Stimulated activated CD8-positive, alpha-beta memory T cell treated with anti-CD3 and anti-CD28 coated beads, Interleukin-4, amount 100 ng/mL, for 1 hour (primary cell): ENCODE results near the gene DIAPH3.
"Not testable (repeated sequence)": the region's sequence is repeated elsewhere in the genome, so short reads cannot be mapped to it uniquely, and the experiment has no call there.

ENCODE experiments used
- DNase-seq, 2 donors: peaks; one replicate each; pipeline ENCODE4 v3.0.0-alpha.2; 2020; ENCODE audit warnings: low read depth in 2 of 2, low spot score in 1 of 2

The DIAPH3 gene

GRCh38 chr13:60163478-60164233, at the start of gene DIAPH3:
DIAPH3 (minus strand) TSS chr13:60163928; CDS start chr13:60163766, 162 bp downstream.
- DNase-seq = peak; percentile 76 to 84

- no peak for DNase-seq
Observed at GRCh38 chr13:60213236-60213744, 49.6 kb upstream of the DIAPH3 start.

- no peak for DNase-seq
Observed at GRCh38 chr13:60211548-60211947, 47.8 kb upstream of the DIAPH3 start.

GRCh38 chr13:60210510-60211330, 47.0 kb upstream of the DIAPH3 start:
- DNase-seq = no peak

- not testable (repeated sequence) for DNase-seq
Observed at GRCh38 chr13:60205499-60205898, 41.8 kb upstream of the DIAPH3 start.

- no peak for DNase-seq
Observed at GRCh38 chr13:60201286-60201685, 37.6 kb upstream of the DIAPH3 start.

- DNase-seq = not testable (repeated sequence)
Observed at GRCh38 chr13:60195893-60196292, 32.2 kb upstream of the DIAPH3 start.

GRCh38 chr13:60182907-60183306, 19.2 kb upstream of the DIAPH3 start:
- DNase-seq = no peak

- DNase-seq = no peak
Observed at GRCh38 chr13:60178327-60178726, 14.6 kb upstream of the DIAPH3 start.

GRCh38 chr13:60175571-60175970, 11.8 kb upstream of the DIAPH3 start:
- DNase-seq = no peak

GRCh38 chr13:60174113-60174512, 10.4 kb upstream of the DIAPH3 start:
- DNase-seq = no peak

- no peak for DNase-seq
Observed at GRCh38 chr13:60172111-60172510, 8.4 kb upstream of the DIAPH3 start.

- no peak for DNase-seq
Observed at GRCh38 chr13:60170414-60170813, 6.7 kb upstream of the DIAPH3 start.

GRCh38 chr13:60169239-60170031, 5.7 kb upstream of the DIAPH3 start:
- DNase-seq = no peak

GRCh38 chr13:60167121-60167520, 3.4 kb upstream of the DIAPH3 start:
- DNase-seq = no peak

- no peak for DNase-seq
Observed at GRCh38 chr13:60165391-60166099, 1.8 kb upstream of the DIAPH3 start.

- DNase-seq = no peak
Observed at GRCh38 chr13:60164234-60164889, 634 bp upstream of the DIAPH3 start.

- DNase-seq = no peak
Observed at GRCh38 chr13:60162096-60162495, 1.6 kb downstream of the DIAPH3 start.

- DNase-seq = no peak
Observed at GRCh38 chr13:60158321-60158801, 5.4 kb downstream of the DIAPH3 start.

GRCh38 chr13:60155978-60156377, 7.8 kb downstream of the DIAPH3 start:
- DNase-seq = no peak
